NCI-H1436 (cell line): ENCODE measurements around the gene COL16A1.

Experiments
- DNase-seq: peaks from one replicate; lab custom pipeline; 2025; lab: John Stamatoyannopoulos, UW

COL16A1 gene

GRCh38 chr1:31623365-31623764 is 80.5 kb downstream of the COL16A1 start:
- no peak for DNase-seq

- DNase-seq, result no peak
Measured at GRCh38 chr1:31621847-31622730, 81.7 kb downstream of the COL16A1 start.

GRCh38 chr1:31621498-31621820 is 82.4 kb downstream of the COL16A1 start:
- no peak for DNase-seq

GRCh38 chr1:31620631-31621497 is 83.0 kb downstream of the COL16A1 start:
- no peak for DNase-seq

- DNase-seq, result no peak
Measured at GRCh38 chr1:31618916-31619846, 84.6 kb downstream of the COL16A1 start.

- DNase-seq, result peak; percentile 28
Measured at GRCh38 chr1:31617916-31618746, 85.7 kb downstream of the COL16A1 start.

- DNase-seq, result no peak
Measured at GRCh38 chr1:31617218-31617915, 86.5 kb downstream of the COL16A1 start, which contains the start of gene HCRTR1. TSS of gene HCRTR1 (plus strand) at chr1:31617689. CDS start at chr1:31619193, 1,504 bp downstream.

- DNase-seq, result no peak
Measured at GRCh38 chr1:31615939-31616338, 87.9 kb downstream of the COL16A1 start.

GRCh38 chr1:31615414-31615813 is 88.4 kb downstream of the COL16A1 start:
- no peak for DNase-seq

GRCh38 chr1:31614414-31615005 is 89.3 kb downstream of the COL16A1 start:
- no peak for DNase-seq

- no peak for DNase-seq
Measured at GRCh38 chr1:31609514-31610118, 94.2 kb downstream of the COL16A1 start.

- no peak for DNase-seq
Measured at GRCh38 chr1:31607360-31607759, 96.5 kb downstream of the COL16A1 start.

- no peak for DNase-seq
Measured at GRCh38 chr1:31605908-31606427, 97.8 kb downstream of the COL16A1 start.
